Right lobe of liver (tissue), 6 donors: ENCODE data around the gene RBBP8. TPM values are rescaled to one million over a fixed set of nuclear protein-coding genes. Genes with fewer than 3 reads are reported as not detected.

Experiments
- ATAC-seq, 4 donors: fragments of 200-7000 bp; cut with Tn5 transposase; one replicate each; pipeline ENCODE4 v1.9.1; 2020; ENCODE audit warnings: mild to moderate bottlenecking in 4 of 4, moderate library complexity in 4 of 4
- DNase-seq, 3 donors: peaks; one replicate each; pipeline ENCODE4 v3.0.0-alpha.2; 2020
- H3K27ac ChIP-seq, 3 donors: fragments of 200-600 bp; one replicate each; pipeline ENCODE4 v1.8.0; 2022
- H3K27me3 ChIP-seq, 2 donors: fragments of 200-600 bp; one replicate each; pipeline ENCODE4 v1.8.0; 2022
- H3K36me3 ChIP-seq, 4 donors: fragments of 200-600 bp; sonication (generic) in 1 of 4; one replicate each; pipeline versions ENCODE4 v1.5.1 to v1.8.0; 2017 to 2022; ENCODE audit warnings: control low read depth in 1 of 4
- H3K4me1 ChIP-seq, 4 donors: fragments of 200-600 bp; sonication (generic) in 1 of 4; one replicate each; pipeline versions ENCODE4 v1.5.1 to v1.8.0; 2017 to 2022; ENCODE audit warnings: control low read depth in 1 of 4
- H3K4me3 ChIP-seq, 3 donors: fragments of 200-600 bp; one replicate each; pipeline ENCODE4 v1.8.0; 2022
- H3K9me3 ChIP-seq, 4 donors: fragments of 200-600 bp; sonication (generic) in 1 of 4; one replicate each; pipeline versions ENCODE4 v1.5.1 to v1.8.0; 2017 to 2022; ENCODE audit warnings: control low read depth in 1 of 4
- POLR2A ChIP-seq: fragments of 450-650 bp; IDR thresholded peaks from one replicate; pipeline ENCODE4 v1.6.1; 2017; ENCODE audit warnings: antibody characterized with exemption, mild to moderate bottlenecking
- WGBS: methylation state at CpG from one replicate; pipeline ENCODE4 v1.1.6; 2018; ENCODE audit warnings: low coverage, low lambda C conversion rate; ENCODE audit not compliant: insufficient coverage; ENCODE audit errors: missing lambda C conversion rate; 5-methylcytosine and 5-hydroxymethylcytosine counted together
- intact Hi-C, 2 donors: fragments of 100-400 bp; cut with DNase I; formaldehyde crosslinking; loops; one replicate each; pipeline versions ENCODE4 v1.11.2 to v1.14.1; 2022
- total RNA-seq, 6 experiments: library from RNA; depleted of rRNA in 2 of 6; stranded (reverse); fragments of >200 nt in 2 of 6; fragmentation: NEBNext Ultra II Directional in 3 of 6; extraction: Animal tissue kit (Norgen Biotek cat#: 25700) in 3 of 6; gene quantifications; one replicate each; pipeline versions ENCODE4 v1.1.0 to v1.2.4, GENCODE V29; 2016 to 2023
- TF ChIP-seq, protein P1 (sequence below), 4 donors: fragments of 200-600 bp in 3 of 4; fragments of 450-650 bp in 1 of 4; IDR thresholded peaks; one replicate each; pipeline versions ENCODE4 v1.5.1 to v1.8.0; 2016 to 2022; ENCODE audit warnings: antibody characterized with exemption in 4 of 4, mild to moderate bottlenecking in 2 of 4
- donor health status: DM: no; HTN: yes; CAD: no.
- donor health status: DM: no; HTN: no; CAD: no.
- donor health status: DM: no; HTN: no; CAD: no.
- donor health status: DM: no; HTN: yes; CAD: no.
- donor health status: DM: no; HTN: yes; CAD: no.

RBBP8 gene
- total RNA-seq, 6 experiments from 2014 or later, result 8.3 to 24.9 (median 12.4) TPM

DNA sequence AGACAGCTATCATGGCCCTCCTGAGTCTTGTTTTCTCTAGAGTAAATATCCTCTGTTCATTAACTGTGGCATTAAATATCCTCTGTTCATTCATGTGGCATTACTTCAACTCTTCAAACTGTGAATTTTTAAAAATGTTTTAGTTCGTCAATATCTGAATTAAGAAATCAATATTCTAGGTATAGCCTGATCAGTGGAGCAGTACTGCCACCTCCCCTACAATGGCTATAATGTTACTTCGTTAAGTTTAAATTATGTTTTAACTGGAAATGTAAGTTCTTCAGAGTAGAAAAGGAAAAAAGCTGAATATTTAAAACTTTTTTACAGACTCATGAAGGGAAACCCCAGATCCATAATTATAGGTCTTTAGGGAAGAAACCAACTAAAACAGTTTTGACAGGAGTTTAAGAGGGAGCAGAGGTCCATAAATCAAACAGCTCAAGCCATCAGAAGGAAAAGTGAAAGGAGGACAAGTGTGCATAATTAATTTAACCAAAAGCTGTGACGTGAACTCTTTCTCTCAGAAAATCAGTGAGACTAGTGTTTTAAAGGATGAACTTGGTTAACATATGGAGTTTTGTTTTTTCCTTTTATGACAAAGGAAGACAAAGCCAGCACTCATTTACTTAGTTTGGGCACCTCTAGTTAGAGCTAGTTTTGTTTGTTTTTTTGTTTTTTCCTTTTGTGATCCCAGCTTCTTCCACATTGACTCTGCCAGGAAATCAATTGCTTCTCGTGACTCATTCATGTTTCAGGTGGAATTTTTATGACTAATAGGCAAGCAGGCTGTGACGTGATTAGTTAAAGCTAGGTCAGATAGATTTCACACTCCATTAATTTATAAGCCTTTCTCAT is 44.9 kb downstream of the RBBP8 start:
- H3K27ac ChIP-seq, result peak overlapping the region in 2 of 3 donors; percentile 12 to 30
- no peaks in the 10 kb centered on the region for H3K27me3 ChIP-seq
- TF ChIP-seq, protein P1, sequence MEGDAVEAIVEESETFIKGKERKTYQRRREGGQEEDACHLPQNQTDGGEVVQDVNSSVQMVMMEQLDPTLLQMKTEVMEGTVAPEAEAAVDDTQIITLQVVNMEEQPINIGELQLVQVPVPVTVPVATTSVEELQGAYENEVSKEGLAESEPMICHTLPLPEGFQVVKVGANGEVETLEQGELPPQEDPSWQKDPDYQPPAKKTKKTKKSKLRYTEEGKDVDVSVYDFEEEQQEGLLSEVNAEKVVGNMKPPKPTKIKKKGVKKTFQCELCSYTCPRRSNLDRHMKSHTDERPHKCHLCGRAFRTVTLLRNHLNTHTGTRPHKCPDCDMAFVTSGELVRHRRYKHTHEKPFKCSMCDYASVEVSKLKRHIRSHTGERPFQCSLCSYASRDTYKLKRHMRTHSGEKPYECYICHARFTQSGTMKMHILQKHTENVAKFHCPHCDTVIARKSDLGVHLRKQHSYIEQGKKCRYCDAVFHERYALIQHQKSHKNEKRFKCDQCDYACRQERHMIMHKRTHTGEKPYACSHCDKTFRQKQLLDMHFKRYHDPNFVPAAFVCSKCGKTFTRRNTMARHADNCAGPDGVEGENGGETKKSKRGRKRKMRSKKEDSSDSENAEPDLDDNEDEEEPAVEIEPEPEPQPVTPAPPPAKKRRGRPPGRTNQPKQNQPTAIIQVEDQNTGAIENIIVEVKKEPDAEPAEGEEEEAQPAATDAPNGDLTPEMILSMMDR (IDR thresholded peaks at IDR 0.05), result peak in 1 of 4 donors; percentile 6
- TF ChIP-seq POLR2A, result no peak
- peaks cover 0 to 14% (median 3%) of the 10 kb centered on the region in 4 donors for H3K4me1 ChIP-seq
- intact Hi-C loops, result no loop called here
- no peak overlapping the region for H3K4me3 ChIP-seq
- ATAC-seq (peak in 2 of 4 donors; percentile 29 to 66), DNase-seq (no peak)
- H3K36me3 ChIP-seq, result no peaks in the 10 kb centered on the region
- WGBS, result 44% methylated on average over 5 of the region's 5 CpGs
- H3K9me3 ChIP-seq, result no peaks in the 10 kb centered on the region

DNA sequence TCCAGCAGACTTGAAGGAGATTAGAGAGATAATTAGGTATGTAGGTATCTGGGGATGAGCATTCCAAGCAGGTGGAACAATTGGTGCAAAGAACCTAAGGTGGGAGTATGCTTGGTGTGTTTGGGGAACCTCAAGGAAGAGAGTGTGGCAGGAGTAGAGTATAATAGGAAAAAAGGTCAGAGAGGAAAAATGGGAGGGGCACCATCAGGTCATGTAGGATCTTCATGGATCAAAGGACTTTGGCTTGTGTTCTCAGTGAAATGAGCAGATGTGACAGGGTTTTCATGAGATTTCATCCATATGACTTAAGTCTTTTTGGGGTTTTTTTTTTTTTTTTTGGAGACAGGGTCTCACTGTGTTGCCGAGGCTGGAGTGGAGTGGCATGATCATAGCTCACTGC is 47.3 kb downstream of the RBBP8 start:
- Histone ChIP-seq H3K4me1 (no peaks in the 10 kb centered on the region), H3K27me3 (no peaks in the 10 kb centered on the region), H3K27ac (no peak overlapping the region), H3K36me3 (peaks cover 0 to 3% (median 0%) of the 10 kb centered on the region in 4 donors), H3K9me3 (no peaks in the 10 kb centered on the region), H3K4me3 (no peak overlapping the region)
- intact Hi-C loops, result loop anchor here in 1 of 2 donors (10.0 kb wide), 1 partner anchor 136 kb away; no protein-coding TSS in a partner anchor
- DNase-seq (no peak), ATAC-seq (peak in 3 of 4 donors; percentile 29 to 53 (median 47))
- no peak for TF ChIP-seq POLR2A
- TF ChIP-seq, protein P1 (IDR thresholded peaks at IDR 0.05), result no peak
- 100% methylated on average over 1 of the region's 1 CpG for WGBS

DNA sequence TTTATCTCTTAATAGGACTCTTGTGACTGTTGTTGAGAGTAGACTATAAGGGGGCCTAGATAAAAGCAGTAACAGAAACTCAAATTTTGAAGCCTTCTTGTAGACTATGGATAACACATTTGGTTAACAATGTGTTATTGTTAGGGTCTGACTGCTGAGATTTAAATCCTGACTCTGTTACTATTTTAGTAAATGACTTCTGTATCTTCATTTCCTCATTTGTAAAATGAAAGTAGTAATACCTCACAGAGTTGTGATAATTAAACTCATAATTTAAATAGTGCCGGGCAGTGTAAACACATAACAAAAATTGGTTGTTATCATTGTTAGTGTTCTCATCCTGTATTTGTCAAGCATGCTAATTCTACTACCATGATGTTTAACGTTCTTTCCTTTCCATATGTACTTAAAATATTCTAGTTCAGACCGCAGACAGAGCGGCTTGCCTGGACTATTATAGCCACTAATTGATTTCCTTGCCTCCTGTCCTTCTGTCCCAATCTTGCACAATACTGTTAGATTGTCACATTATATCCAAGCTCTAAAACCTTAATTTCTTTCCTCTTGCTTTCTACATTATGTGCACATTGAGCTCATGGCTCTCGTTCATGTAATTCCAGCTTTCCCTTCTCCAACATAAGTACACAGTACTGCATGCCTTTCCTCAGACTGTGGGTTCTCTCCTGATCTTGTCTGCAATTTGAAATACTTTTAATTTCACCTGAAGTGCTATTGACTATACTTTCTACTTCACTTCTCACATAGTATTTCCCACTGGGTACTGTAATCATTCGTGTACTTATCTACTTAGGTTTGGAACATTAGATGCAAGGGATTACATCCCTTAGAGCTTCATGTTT is 48.4 kb downstream of the RBBP8 start:
- H3K9me3 ChIP-seq, result no peaks in the 10 kb centered on the region
- intact Hi-C loops, result loop anchor here in 1 of 2 donors (10.0 kb wide), 1 partner anchor 137 kb away; no protein-coding TSS in a partner anchor
- H3K27me3 ChIP-seq, result no peaks in the 10 kb centered on the region
- DNase-seq (no peak), ATAC-seq (peak; percentile 55 to 72 (median 62))
- TF ChIP-seq, protein P1 (IDR thresholded peaks at IDR 0.05), result no peak
- TF ChIP-seq POLR2A, result no peak
- peak overlapping the region in 1 of 3 donors; percentile 5 for H3K27ac ChIP-seq
- H3K4me3 ChIP-seq, result no peak overlapping the region
- H3K36me3 ChIP-seq, result peaks cover 0 to 3% (median 0%) of the 10 kb centered on the region in 4 donors
- WGBS, result 36% methylated on average over 6 of the region's 6 CpGs
- no peaks in the 10 kb centered on the region for H3K4me1 ChIP-seq

DNA sequence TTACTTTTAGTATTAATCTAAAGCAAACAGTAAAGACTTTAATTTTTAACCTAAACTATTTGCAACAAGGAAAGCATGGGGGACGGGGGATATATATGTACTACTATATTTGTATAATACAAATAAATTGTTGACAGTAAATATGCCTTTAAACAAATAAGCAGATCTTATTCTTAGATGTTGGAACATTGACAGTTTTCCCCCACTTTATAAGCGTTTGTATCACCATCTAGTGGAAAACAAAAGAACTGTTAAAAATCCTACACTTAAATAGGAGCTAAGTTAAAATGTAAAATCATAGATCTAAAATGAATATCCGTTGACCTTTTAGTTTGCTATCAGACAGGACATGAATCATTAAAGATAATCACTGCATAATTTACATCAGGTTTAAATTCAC is 50.0 kb downstream of the RBBP8 start:
- Histone ChIP-seq H3K27ac (no peak overlapping the region), H3K4me3 (no peak overlapping the region), H3K36me3 (peaks cover 0 to 3% (median 0%) of the 10 kb centered on the region in 4 donors), H3K9me3 (no peaks in the 10 kb centered on the region), H3K27me3 (no peaks in the 10 kb centered on the region), H3K4me1 (no peaks in the 10 kb centered on the region)
- ATAC-seq, result peak; percentile 36 to 59 (median 46)
- intact Hi-C loops, result loop anchor here in 1 of 2 donors (10.0 kb wide), 1 partner anchor 138 kb away; no protein-coding TSS in a partner anchor
- no peak for DNase-seq
- TF ChIP-seq, protein P1 (IDR thresholded peaks at IDR 0.05), result peak; percentile 50 to 75 (median 63)
- TF ChIP-seq POLR2A, result no peak
- WGBS, result 8% methylated on average over 3 of the region's 3 CpGs
